Hepatocyte (in vitro differentiated cells): ENCODE data around the gene CCN5. TPM values are rescaled to one million over a fixed set of nuclear protein-coding genes. Genes with fewer than 3 reads are reported as not detected.

Experiments
- DNase-seq: peaks from one replicate; pipeline ENCODE4 v3.0.0-alpha.2; 2016; ENCODE audit warnings: low spot score
- H2AFZ ChIP-seq: fragments of 200-600 bp; sonication (generic); 2 replicates; pipeline ENCODE4 v1.6.0; 2016; ENCODE audit warnings: antibody characterized with exemption, mild to moderate bottlenecking
- H3K27ac ChIP-seq: fragments of 200-600 bp; sonication (generic); 2 replicates; pipeline ENCODE4 v1.5.1; 2016; ENCODE audit warnings: mild to moderate bottlenecking
- H3K27me3 ChIP-seq: fragments of 200-600 bp; sonication (generic); 2 replicates; pipeline ENCODE4 v1.6.1; 2016
- H3K36me3 ChIP-seq: fragments of 200-600 bp; sonication (generic); replicated peaks from 2 replicates; pipeline ENCODE4 v1.5.1; 2016; ENCODE audit warnings: low read depth; ENCODE audit not compliant: insufficient read depth
- H3K4me1 ChIP-seq: fragments of 200-600 bp; sonication (generic); 2 replicates; pipeline ENCODE4 v1.5.1; 2016; ENCODE audit warnings: mild to moderate bottlenecking, moderate library complexity; ENCODE audit not compliant: insufficient read depth
- H3K4me2 ChIP-seq: fragments of 200-600 bp; sonication (generic); 2 replicates; pipeline ENCODE4 v1.6.0; 2016
- H3K4me3 ChIP-seq: fragments of 200-600 bp; sonication (generic); 2 replicates; pipeline ENCODE4 v1.5.1; 2016; ENCODE audit warnings: mild to moderate bottlenecking
- H3K79me2 ChIP-seq: fragments of 200-600 bp; sonication (generic); 2 replicates; pipeline ENCODE4 v1.6.0; 2017; ENCODE audit warnings: mild to moderate bottlenecking
- H3K9me2 ChIP-seq: fragments of 200-600 bp; sonication (generic); replicated peaks from 2 replicates; pipeline ENCODE4 v1.6.0; 2017; ENCODE audit warnings: mild to moderate bottlenecking; ENCODE audit not compliant: insufficient read depth
- H3K9me3 ChIP-seq: fragments of 200-600 bp; sonication (generic); 2 replicates; pipeline ENCODE4 v1.5.1; 2016; ENCODE audit warnings: low read depth, mild to moderate bottlenecking
- H4K20me1 ChIP-seq: fragments of 200-600 bp; sonication (generic); 2 replicates; pipeline ENCODE4 v1.6.0; 2016; ENCODE audit warnings: mild to moderate bottlenecking; ENCODE audit not compliant: insufficient read depth, poor library complexity, severe bottlenecking
- EZH2 ChIP-seq: fragments of 200-600 bp; sonication (generic); IDR thresholded peaks from 2 replicates; pipeline ENCODE4 v1.6.1; 2016; ENCODE audit warnings: antibody characterized with exemption, mild to moderate bottlenecking, borderline replicate concordance
- EZH2phosphoT487 ChIP-seq: fragments of 200-600 bp; sonication (generic); IDR thresholded peaks from one replicate; pipeline ENCODE4 v1.6.1; 2018; ENCODE audit warnings: antibody characterized with exemption, mild to moderate bottlenecking, low read depth, moderate library complexity; ENCODE audit not compliant: unreplicated experiment, severe bottlenecking
- WGBS: methylation state at CpG from one replicate; pipeline ENCODE4 v1.1.6; 2016; ENCODE audit warnings: low lambda C conversion rate; ENCODE audit errors: missing lambda C conversion rate; 5-methylcytosine and 5-hydroxymethylcytosine counted together
- polyA plus RNA-seq: library from polyadenylated mRNA; unstranded; fragments of >200 nt; fragmentation: Nextera tagmentation; extraction: Ambion mirVana; gene quantifications from 2 replicates; pipeline ENCODE4 v1.2.1, GENCODE V29; 2016
- total RNA-seq: library from RNA; depleted of rRNA; stranded (reverse); fragments of >200 nt; gene quantifications from 2 replicates; pipeline ENCODE4 v1.2.3, GENCODE V29; 2014
- TF ChIP-seq, protein P1 (sequence below): fragments of 200-600 bp; sonication (generic); IDR thresholded peaks from 2 replicates; pipeline ENCODE4 v1.5.1; 2016; ENCODE audit warnings: antibody characterized with exemption, mild to moderate bottlenecking; ENCODE audit not compliant: poor library complexity

CCN5 gene
- total and polyA plus RNA-seq, 2 experiments from 2014 or later, result 0.53 to 0.82 TPM

GRCh38 chr20:44691424-44692423, 23.4 kb upstream of the CCN5 start:
- 92% methylated on average over 7 of the region's 7 CpGs for WGBS
- Histone ChIP-seq H3K79me2 (no peaks in the 10 kb centered on the region), H3K4me2 (no peak overlapping the region), H3K4me3 (no peak overlapping the region), H4K20me1 (no peaks in the 10 kb centered on the region), H3K9me3 (no peaks in the 10 kb centered on the region), H3K27ac (peak overlapping the region; percentile 80), H3K36me3 (no peaks in the 10 kb centered on the region), H3K4me1 (peaks cover 16% of the 10 kb centered on the region), H3K27me3 (no peaks in the 10 kb centered on the region), H2AFZ (no peak overlapping the region), H3K9me2 (no peaks in the 10 kb centered on the region)
- no peak for DNase-seq
- no peak for TF ChIP-seq EZH2phosphoT487

- Histone ChIP-seq H3K4me2 (peak overlapping the region; percentile 31), H2AFZ (no peak overlapping the region), H3K4me1 (peaks cover 16% of the 10 kb centered on the region), H3K79me2 (no peaks in the 10 kb centered on the region), H3K36me3 (no peaks in the 10 kb centered on the region), H3K27me3 (no peaks in the 10 kb centered on the region), H3K4me3 (no peak overlapping the region), H3K9me2 (no peaks in the 10 kb centered on the region), H3K9me3 (no peaks in the 10 kb centered on the region), H4K20me1 (no peaks in the 10 kb centered on the region), H3K27ac (peak overlapping the region; percentile 80)
- WGBS, result 31% methylated on average over 7 of the region's 7 CpGs
- DNase-seq, result peak; percentile 86
- TF ChIP-seq EZH2phosphoT487, result no peak
- TF ChIP-seq, protein P1, sequence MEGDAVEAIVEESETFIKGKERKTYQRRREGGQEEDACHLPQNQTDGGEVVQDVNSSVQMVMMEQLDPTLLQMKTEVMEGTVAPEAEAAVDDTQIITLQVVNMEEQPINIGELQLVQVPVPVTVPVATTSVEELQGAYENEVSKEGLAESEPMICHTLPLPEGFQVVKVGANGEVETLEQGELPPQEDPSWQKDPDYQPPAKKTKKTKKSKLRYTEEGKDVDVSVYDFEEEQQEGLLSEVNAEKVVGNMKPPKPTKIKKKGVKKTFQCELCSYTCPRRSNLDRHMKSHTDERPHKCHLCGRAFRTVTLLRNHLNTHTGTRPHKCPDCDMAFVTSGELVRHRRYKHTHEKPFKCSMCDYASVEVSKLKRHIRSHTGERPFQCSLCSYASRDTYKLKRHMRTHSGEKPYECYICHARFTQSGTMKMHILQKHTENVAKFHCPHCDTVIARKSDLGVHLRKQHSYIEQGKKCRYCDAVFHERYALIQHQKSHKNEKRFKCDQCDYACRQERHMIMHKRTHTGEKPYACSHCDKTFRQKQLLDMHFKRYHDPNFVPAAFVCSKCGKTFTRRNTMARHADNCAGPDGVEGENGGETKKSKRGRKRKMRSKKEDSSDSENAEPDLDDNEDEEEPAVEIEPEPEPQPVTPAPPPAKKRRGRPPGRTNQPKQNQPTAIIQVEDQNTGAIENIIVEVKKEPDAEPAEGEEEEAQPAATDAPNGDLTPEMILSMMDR, result no peak
- no peak for TF ChIP-seq EZH2
Measured at GRCh38 chr20:44692932-44693480, 22.2 kb upstream of the CCN5 start.

- H3K4me2 ChIP-seq, result no peak overlapping the region
- H3K36me3 ChIP-seq, result no peaks in the 10 kb centered on the region
- no peak for DNase-seq
- no peak overlapping the region for H3K4me3 ChIP-seq
- no peaks in the 10 kb centered on the region for H3K79me2 ChIP-seq
- no peaks in the 10 kb centered on the region for H3K27me3 ChIP-seq
- no peak overlapping the region for H2AFZ ChIP-seq
- TF ChIP-seq, protein P1, result no peak
- TF ChIP-seq EZH2 (no peak), EZH2phosphoT487 (no peak)
- H3K9me3 ChIP-seq, result no peaks in the 10 kb centered on the region
- H3K27ac ChIP-seq, result peak overlapping the region; percentile 80
- no peaks in the 10 kb centered on the region for H4K20me1 ChIP-seq
- peaks cover 16% of the 10 kb centered on the region for H3K4me1 ChIP-seq
- no peaks in the 10 kb centered on the region for H3K9me2 ChIP-seq
Measured at GRCh38 chr20:44693627-44694026, 21.5 kb upstream of the CCN5 start.

DNA sequence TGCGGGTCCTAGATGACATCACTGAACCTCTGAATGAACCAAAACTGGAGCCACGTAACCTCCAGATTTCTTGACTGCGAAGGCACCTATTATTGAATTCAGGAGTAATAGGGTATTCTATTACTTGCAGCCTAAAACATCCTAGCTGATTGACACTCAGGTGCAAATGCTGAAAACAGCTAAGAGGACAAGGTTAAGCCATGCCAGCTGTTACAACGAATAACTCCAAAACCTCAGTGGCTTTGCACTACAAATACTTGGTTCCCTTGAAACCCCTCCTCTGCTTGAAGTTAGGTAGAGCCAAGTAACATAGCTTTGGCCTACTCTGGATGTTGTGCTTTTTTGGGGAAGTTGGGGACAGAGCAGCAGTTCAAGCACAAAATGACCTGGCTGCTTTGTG, 21.0 kb upstream of the CCN5 start:
- H3K79me2 ChIP-seq, result no peaks in the 10 kb centered on the region
- no peaks in the 10 kb centered on the region for H4K20me1 ChIP-seq
- WGBS, result 97% methylated on average over 4 of the region's 4 CpGs
- no peak for DNase-seq
- no peaks in the 10 kb centered on the region for H3K9me2 ChIP-seq
- no peak for TF ChIP-seq EZH2
- no peak for TF ChIP-seq EZH2phosphoT487
- TF ChIP-seq, protein P1, result no peak
- no peaks in the 10 kb centered on the region for H3K9me3 ChIP-seq
- H3K27me3 ChIP-seq, result no peaks in the 10 kb centered on the region
- no peak overlapping the region for H3K27ac ChIP-seq
- H3K4me2 ChIP-seq, result no peak overlapping the region
- H3K4me3 ChIP-seq, result no peak overlapping the region
- no peak overlapping the region for H2AFZ ChIP-seq
- peaks cover 16% of the 10 kb centered on the region for H3K4me1 ChIP-seq
- H3K36me3 ChIP-seq, result no peaks in the 10 kb centered on the region
